Stimulated activated CD8-positive, alpha-beta memory T cell treated with anti-CD3 and anti-CD28 coated beads, Interleukin-12 subunit alpha, Interleukin-12 subunit beta, amount 100 ng/mL, for 24 hours (primary cell): ENCODE measurements around the gene RBP3.

Experiments used
- DNase-seq: peaks from one replicate; pipeline ENCODE4 v3.0.0-alpha.2; 2020; ENCODE audit errors: extremely low read depth

Gene RBP3

GRCh38 chr10:47357911-47358310 lies 9.7 kb downstream of the RBP3 start:
- DNase-seq = no peak

- no peak for DNase-seq
These were observed 10.3 kb downstream of the RBP3 start for GRCh38 chr10:47358457-47358856.

GRCh38 chr10:47359101-47359500 lies 10.9 kb downstream of the RBP3 start:
- no peak for DNase-seq

- DNase-seq = no peak
These were observed 11.7 kb downstream of the RBP3 start for GRCh38 chr10:47359626-47360418.

- DNase-seq = no peak
These were observed 12.4 kb downstream of the RBP3 start for GRCh38 chr10:47360419-47361040.

- DNase-seq = no peak
These were observed 13.1 kb downstream of the RBP3 start for GRCh38 chr10:47361293-47361692.

GRCh38 chr10:47362199-47362598 lies 14.0 kb downstream of the RBP3 start:
- no peak for DNase-seq

- DNase-seq = no peak
These were observed 15.6 kb downstream of the RBP3 start for GRCh38 chr10:47363781-47364180.

GRCh38 chr10:47364366-47364765 lies 16.2 kb downstream of the RBP3 start:
- DNase-seq = no peak

GRCh38 chr10:47364911-47365310 lies 16.7 kb downstream of the RBP3 start:
- DNase-seq = no peak

- DNase-seq = no peak
These were observed 17.4 kb downstream of the RBP3 start for GRCh38 chr10:47365431-47366180.

GRCh38 chr10:47366181-47366631 lies 18.0 kb downstream of the RBP3 start:
- no peak for DNase-seq

GRCh38 chr10:47366731-47367460 lies 18.7 kb downstream of the RBP3 start:
- no peak for DNase-seq

- DNase-seq = no peak
These were observed 19.5 kb downstream of the RBP3 start for GRCh38 chr10:47367646-47368045.

- no peak for DNase-seq
These were observed 20.4 kb downstream of the RBP3 start for GRCh38 chr10:47368431-47369180.

- DNase-seq = no peak
These were observed 21.2 kb downstream of the RBP3 start for GRCh38 chr10:47369251-47369894.

- DNase-seq = no peak
These were observed 22.0 kb downstream of the RBP3 start for GRCh38 chr10:47370015-47370767.

- DNase-seq = no peak
These were observed 22.7 kb downstream of the RBP3 start for GRCh38 chr10:47370878-47371277.

- DNase-seq = no peak
These were observed 23.7 kb downstream of the RBP3 start for GRCh38 chr10:47371629-47372485.
